ENCODE results near the gene DCDC1.

DNA sequence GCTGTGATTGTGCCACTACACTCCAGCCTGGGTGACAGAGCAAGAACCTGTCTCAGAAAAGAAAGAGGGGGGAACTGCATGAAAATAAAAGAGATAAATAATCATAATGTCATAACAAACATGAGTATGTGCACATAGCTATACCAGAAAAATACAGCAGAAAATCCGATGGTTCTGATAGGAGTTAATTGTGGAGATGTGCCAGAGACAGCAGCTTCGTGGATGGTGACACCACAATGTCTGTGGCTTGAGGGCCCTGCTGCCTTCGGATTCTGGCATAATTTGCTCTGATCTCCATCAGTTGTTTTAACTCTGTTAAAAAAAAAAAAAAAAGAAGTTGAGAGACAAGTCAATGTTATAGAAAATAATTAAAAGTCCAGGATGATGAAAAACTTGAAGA is 491.1 kb downstream of the DCDC1 start:
- TF ChIP-seq POLR2AphosphoS5 (IDR thresholded peaks at IDR 0.05; ENCODE audit: low read depth, low read length): no peak
- no peak for TF ChIP-seq TAF1 (IDR thresholded peaks at IDR 0.05; ENCODE audit: borderline replicate concordance, insufficient read depth, low read length)
- TF ChIP-seq, protein P1, sequence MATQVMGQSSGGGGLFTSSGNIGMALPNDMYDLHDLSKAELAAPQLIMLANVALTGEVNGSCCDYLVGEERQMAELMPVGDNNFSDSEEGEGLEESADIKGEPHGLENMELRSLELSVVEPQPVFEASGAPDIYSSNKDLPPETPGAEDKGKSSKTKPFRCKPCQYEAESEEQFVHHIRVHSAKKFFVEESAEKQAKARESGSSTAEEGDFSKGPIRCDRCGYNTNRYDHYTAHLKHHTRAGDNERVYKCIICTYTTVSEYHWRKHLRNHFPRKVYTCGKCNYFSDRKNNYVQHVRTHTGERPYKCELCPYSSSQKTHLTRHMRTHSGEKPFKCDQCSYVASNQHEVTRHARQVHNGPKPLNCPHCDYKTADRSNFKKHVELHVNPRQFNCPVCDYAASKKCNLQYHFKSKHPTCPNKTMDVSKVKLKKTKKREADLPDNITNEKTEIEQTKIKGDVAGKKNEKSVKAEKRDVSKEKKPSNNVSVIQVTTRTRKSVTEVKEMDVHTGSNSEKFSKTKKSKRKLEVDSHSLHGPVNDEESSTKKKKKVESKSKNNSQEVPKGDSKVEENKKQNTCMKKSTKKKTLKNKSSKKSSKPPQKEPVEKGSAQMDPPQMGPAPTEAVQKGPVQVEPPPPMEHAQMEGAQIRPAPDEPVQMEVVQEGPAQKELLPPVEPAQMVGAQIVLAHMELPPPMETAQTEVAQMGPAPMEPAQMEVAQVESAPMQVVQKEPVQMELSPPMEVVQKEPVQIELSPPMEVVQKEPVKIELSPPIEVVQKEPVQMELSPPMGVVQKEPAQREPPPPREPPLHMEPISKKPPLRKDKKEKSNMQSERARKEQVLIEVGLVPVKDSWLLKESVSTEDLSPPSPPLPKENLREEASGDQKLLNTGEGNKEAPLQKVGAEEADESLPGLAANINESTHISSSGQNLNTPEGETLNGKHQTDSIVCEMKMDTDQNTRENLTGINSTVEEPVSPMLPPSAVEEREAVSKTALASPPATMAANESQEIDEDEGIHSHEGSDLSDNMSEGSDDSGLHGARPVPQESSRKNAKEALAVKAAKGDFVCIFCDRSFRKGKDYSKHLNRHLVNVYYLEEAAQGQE (IDR thresholded peaks at IDR 0.05; ENCODE audit: insufficient read depth in 1 of 2, low read depth in 2 of 2, low read length in 2 of 2): no peak
- TF ChIP-seq FOXP2 (optimal IDR thresholded peaks at IDR 0.05; ENCODE audit: borderline replicate concordance, extremely low read depth, extremely low read length, insufficient read depth): no peak

Measured in PFSK-1 (cell line).